Trophoblast cell (in vitro differentiated cells and primary cell): Measurements from ENCODE around the gene LIN28A.

Experiments
- DNase-seq, 2 donors: peaks; one replicate each; pipeline ENCODE4 v3.0.0-alpha.2; 2016
- H2AFZ ChIP-seq: 2 replicates; pipeline ENCODE4 v1.6.1; 2013; ENCODE audit warnings: low read length, moderate library complexity, mild to moderate bottlenecking; ENCODE audit not compliant: insufficient read depth, poor library complexity
- H2AK5ac ChIP-seq: 2 replicates; pipeline ENCODE4 v1.6.1; 2013; ENCODE audit warnings: mild to moderate bottlenecking, low read length
- H2BK120ac ChIP-seq: 2 replicates; pipeline ENCODE4 v1.6.1; 2013; ENCODE audit warnings: low read length, mild to moderate bottlenecking, moderate library complexity; ENCODE audit not compliant: insufficient read depth, poor library complexity
- H2BK12ac ChIP-seq: 2 replicates; pipeline ENCODE4 v1.6.1; 2013; ENCODE audit warnings: mild to moderate bottlenecking, low read length, moderate library complexity
- H2BK5ac ChIP-seq: 2 replicates; pipeline ENCODE4 v1.6.1; 2013; ENCODE audit warnings: low read length, low read depth, moderate library complexity, mild to moderate bottlenecking; ENCODE audit not compliant: poor library complexity
- H3K14ac ChIP-seq: 2 replicates; pipeline ENCODE4 v1.6.1; 2013; ENCODE audit warnings: mild to moderate bottlenecking, low read length
- H3K18ac ChIP-seq: 2 replicates; pipeline ENCODE4 v1.6.1; 2013; ENCODE audit warnings: mild to moderate bottlenecking, low read length
- H3K23ac ChIP-seq: 2 replicates; pipeline ENCODE4 v1.6.1; 2013; ENCODE audit warnings: low read length
- H3K27ac ChIP-seq: 2 replicates; pipeline ENCODE4 v1.5.1; 2013; ENCODE audit warnings: low read depth, mild to moderate bottlenecking, inconsistent platforms, low read length, moderate library complexity
- H3K27me3 ChIP-seq: 2 replicates; pipeline ENCODE4 v1.6.1; 2013; ENCODE audit warnings: inconsistent platforms, mild to moderate bottlenecking, low read length, moderate library complexity; ENCODE audit not compliant: insufficient read depth
- H3K36me3 ChIP-seq, 2 experiments: 1 replicate in 1 of 2; 2 replicates in 1 of 2; pipeline ENCODE4 v1.6.1; 2013; ENCODE audit warnings: low read length in 2 of 2, mild to moderate bottlenecking in 2 of 2, moderate library complexity in 1 of 2; ENCODE audit not compliant: insufficient read depth in 2 of 2, control insufficient read depth in 1 of 2
- H3K4ac ChIP-seq: 2 replicates; pipeline ENCODE4 v1.6.1; 2013; ENCODE audit warnings: low read depth, mild to moderate bottlenecking, low read length, moderate library complexity
- H3K4me1 ChIP-seq, 2 experiments: 1 replicate in 1 of 2; 2 replicates in 1 of 2; pipeline ENCODE4 v1.6.1; 2013; ENCODE audit warnings: low read length in 2 of 2, mild to moderate bottlenecking in 2 of 2, moderate library complexity in 1 of 2; ENCODE audit not compliant: insufficient read depth in 2 of 2, control insufficient read depth in 1 of 2
- H3K4me2 ChIP-seq: 2 replicates; pipeline ENCODE4 v1.6.1; 2013; ENCODE audit warnings: inconsistent platforms, mild to moderate bottlenecking, low read length, moderate library complexity
- H3K4me3 ChIP-seq: 2 replicates; pipeline ENCODE4 v1.5.1; 2013; ENCODE audit warnings: mild to moderate bottlenecking, low read depth, low read length, inconsistent platforms
- H3K79me1 ChIP-seq: one replicate; pipeline ENCODE4 v1.6.1; 2013; ENCODE audit warnings: low read length
- H3K79me2 ChIP-seq: 2 replicates; pipeline ENCODE4 v1.6.1; 2013; ENCODE audit warnings: low read length, mild to moderate bottlenecking; ENCODE audit not compliant: control insufficient read depth, insufficient read depth, poor library complexity
- H3K9ac ChIP-seq: 2 replicates; pipeline ENCODE4 v1.6.1; 2013; ENCODE audit warnings: mild to moderate bottlenecking, low read length
- H3K9me3 ChIP-seq: 2 replicates; pipeline ENCODE4 v1.6.1; 2013; ENCODE audit warnings: low read depth, mild to moderate bottlenecking, control low read depth, inconsistent platforms, low read length; ENCODE audit not compliant: insufficient read depth
- H4K12ac ChIP-seq: 2 replicates; pipeline ENCODE4 v1.6.1; 2013; ENCODE audit warnings: low read depth, mild to moderate bottlenecking, low read length, moderate library complexity
- H4K8ac ChIP-seq: 2 replicates; pipeline ENCODE4 v1.6.1; 2013; ENCODE audit warnings: low read depth, mild to moderate bottlenecking, low read length, moderate library complexity
- H4K91ac ChIP-seq: one replicate; pipeline ENCODE4 v1.6.1; 2013; ENCODE audit warnings: low read depth, mild to moderate bottlenecking, low read length, moderate library complexity
- WGBS: extraction: QIAGEN DNeasy Blood & Tissue Kit; methylation state at CpG from one replicate; pipeline ENCODE4 v1.1.7; 2013; ENCODE audit warnings: missing lambda C conversion rate; ENCODE audit not compliant: insufficient read length, insufficient coverage; ENCODE audit errors: extremely low coverage; 5-methylcytosine and 5-hydroxymethylcytosine counted together

Gene LIN28A

DNA sequence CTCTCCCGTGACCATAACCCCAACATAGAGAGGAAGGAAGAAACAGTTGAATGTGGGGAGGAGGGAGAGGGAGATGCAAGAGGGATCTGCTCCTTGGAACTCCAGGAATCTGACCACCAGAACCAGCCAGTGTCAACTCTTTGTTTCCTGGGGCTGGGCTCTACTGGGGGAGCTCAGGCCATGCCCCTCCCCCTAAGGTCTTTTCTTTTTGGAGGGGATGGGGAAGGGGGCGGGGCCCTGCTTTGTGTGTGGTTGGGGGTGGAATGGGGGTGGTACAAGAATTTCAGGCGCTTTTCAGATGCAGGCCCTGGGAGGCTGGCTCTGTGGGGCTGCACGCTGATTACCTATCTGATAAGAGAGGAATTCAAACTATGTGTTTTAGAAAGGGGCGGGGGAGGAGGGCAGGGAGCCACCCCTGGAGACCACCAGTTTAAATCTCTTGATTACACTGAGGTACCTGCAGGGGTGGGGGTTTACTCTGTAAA, 8.3 kb downstream of the LIN28A start:
- Histone ChIP-seq H3K4me3 (no peak overlapping the region), H3K79me2 (peaks cover 2% of the 10 kb centered on the region), H3K27ac (peak overlapping the region; percentile 98), H3K18ac (peak overlapping the region; percentile 4), H3K79me1 (peaks cover 13% of the 10 kb centered on the region), H3K9ac (no peak overlapping the region), H4K91ac (peak overlapping the region; percentile 91), H3K4ac (peak overlapping the region; percentile 65), H3K36me3 (no peaks in the 10 kb centered on the region), H4K12ac (peak overlapping the region; percentile 83), H2BK12ac (peak overlapping the region; percentile 95), H2BK5ac (peak overlapping the region; percentile 93), H3K23ac (no peak overlapping the region), H3K9me3 (no peaks in the 10 kb centered on the region), H3K27me3 (no peaks in the 10 kb centered on the region), H3K4me2 (peak overlapping the region; percentile 46), H3K14ac (no peak overlapping the region), H4K8ac (peak overlapping the region; percentile 73), H2AFZ (no peak overlapping the region), H3K4me1 (peaks cover 15 to 21% of the 10 kb centered on the region in 2 experiments), H2AK5ac (no peak overlapping the region), H2BK120ac (peak overlapping the region; percentile 48)
- WGBS: no CpG with 5 or more reads among the region's 5 CpGs
- DNase-seq: no peak

DNA sequence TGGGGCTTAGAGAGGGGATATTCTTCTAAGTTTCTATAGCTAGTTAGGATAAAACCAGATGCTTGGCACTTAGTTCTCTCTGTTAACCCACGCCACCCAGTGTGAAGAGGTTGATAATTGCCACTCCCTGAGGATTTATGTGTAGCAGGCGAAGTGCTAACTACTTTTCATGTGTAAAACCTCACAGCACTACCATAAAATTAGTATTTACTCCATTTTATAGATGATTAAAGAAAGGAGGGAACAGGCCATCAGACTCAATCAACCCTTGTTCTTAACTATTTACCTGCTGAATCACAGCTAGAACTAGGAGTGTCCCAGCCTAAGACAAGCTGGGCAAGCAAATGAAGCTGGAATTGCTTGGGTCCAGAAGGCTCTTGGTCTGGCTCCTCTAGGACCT, 8.9 kb downstream of the LIN28A start:
- Histone ChIP-seq H3K27ac (peak overlapping the region; percentile 37), H4K12ac (no peak overlapping the region), H3K14ac (no peak overlapping the region), H2BK120ac (peak overlapping the region; percentile 71), H3K4ac (peak overlapping the region; percentile 20), H4K91ac (peak overlapping the region; percentile 39), H3K9ac (no peak overlapping the region), H3K4me3 (no peak overlapping the region), H3K18ac (no peak overlapping the region), H2AK5ac (no peak overlapping the region), H3K79me1 (peaks cover 13% of the 10 kb centered on the region), H3K4me1 (peaks cover 15 to 21% of the 10 kb centered on the region in 2 experiments), H3K9me3 (no peaks in the 10 kb centered on the region), H2AFZ (no peak overlapping the region), H3K4me2 (peak overlapping the region; percentile 11), H3K27me3 (no peaks in the 10 kb centered on the region), H3K36me3 (no peaks in the 10 kb centered on the region), H2BK5ac (no peak overlapping the region), H2BK12ac (no peak overlapping the region), H4K8ac (no peak overlapping the region), H3K23ac (no peak overlapping the region), H3K79me2 (peaks cover 2% of the 10 kb centered on the region)
- DNase-seq: no peak
- no CpG with 5 or more reads among the region's 2 CpGs for WGBS

DNA sequence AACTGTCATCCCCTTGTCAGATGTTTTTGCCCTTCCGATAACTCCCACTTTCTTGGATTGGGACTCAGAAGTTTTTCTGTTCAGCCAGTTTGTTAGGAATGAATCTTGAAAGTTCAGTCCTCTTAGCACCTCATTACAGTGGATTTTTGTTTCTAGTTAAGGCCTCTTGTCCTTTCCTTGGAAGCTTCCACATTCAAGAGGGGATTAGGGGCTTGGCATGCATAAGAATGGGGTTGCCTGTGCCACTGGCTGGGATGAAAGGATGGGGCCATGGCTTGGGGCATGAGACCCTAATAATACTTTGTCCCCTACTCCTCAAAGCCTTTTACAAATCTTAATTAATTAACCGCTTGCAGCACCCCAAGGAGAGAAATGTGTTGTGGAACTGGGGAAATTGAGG, 19.1 kb downstream of the LIN28A start:
- Histone ChIP-seq H3K4me3 (no peak overlapping the region), H2BK5ac (no peak overlapping the region), H2AK5ac (no peak overlapping the region), H3K18ac (no peak overlapping the region), H4K8ac (no peak overlapping the region), H3K9me3 (no peaks in the 10 kb centered on the region), H2AFZ (no peak overlapping the region), H3K27ac (no peak overlapping the region), H3K9ac (no peak overlapping the region), H3K4me2 (no peak overlapping the region), H3K4ac (no peak overlapping the region), H3K79me1 (no peaks in the 10 kb centered on the region), H2BK12ac (no peak overlapping the region), H3K27me3 (no peaks in the 10 kb centered on the region), H3K4me1 (no peaks in the 10 kb centered on the region), H4K12ac (no peak overlapping the region), H3K36me3 (peaks cover 18 to 32% of the 10 kb centered on the region in 2 experiments), H3K14ac (no peak overlapping the region), H3K23ac (no peak overlapping the region), H3K79me2 (peaks cover 2% of the 10 kb centered on the region), H2BK120ac (no peak overlapping the region), H4K91ac (no peak overlapping the region)
- no peak for DNase-seq
- WGBS: no CpG with 5 or more reads among the region's 2 CpGs

DNA sequence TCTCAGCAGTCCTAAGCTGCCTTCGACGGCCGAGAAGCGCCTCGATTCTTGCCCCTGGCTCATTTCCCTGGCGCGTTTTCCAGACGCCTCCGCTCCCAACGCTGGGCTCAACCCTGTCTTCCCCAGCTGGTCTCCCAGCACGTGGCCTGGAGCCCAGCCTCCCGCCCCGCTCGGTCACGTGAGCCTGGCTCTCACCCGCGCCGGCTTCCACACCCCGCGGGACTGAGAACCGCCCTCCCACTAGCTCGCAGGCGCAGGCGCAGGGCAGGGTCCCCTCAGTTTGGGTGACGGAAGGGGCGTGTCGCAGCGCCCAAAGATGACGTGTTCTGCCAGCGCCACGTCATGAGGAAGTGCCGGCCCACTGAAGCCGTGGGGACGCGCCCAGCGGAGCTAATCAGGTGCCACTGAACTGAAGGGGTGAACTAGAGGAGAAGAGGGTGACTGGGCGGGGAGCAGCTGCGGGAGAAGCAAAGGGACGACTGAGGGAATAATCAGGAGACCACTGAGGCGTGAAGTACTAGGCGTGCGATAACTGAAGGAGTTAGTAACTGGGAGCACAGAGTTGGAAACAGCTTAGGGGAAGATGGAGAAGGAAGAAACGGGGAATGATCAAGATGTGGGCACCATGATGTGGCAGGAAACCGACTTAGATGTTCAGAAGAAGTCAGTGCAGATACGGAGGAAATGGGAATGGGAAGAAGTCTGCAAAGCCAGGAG, 21.5 kb downstream of the LIN28A start, which contains the start of gene DHDDS:
Gene DHDDS (plus strand): TSS at position 343 of the 717 bp plus-strand sequence. CDS start 625 bp downstream, outside the sequence.
- Histone ChIP-seq H4K91ac (peak within 1 kb of the TSS; percentile 36), H3K27ac (peak within 1 kb of the TSS; percentile 84), H4K12ac (peak within 1 kb of the TSS; percentile 50), H3K4ac (no peak within 1 kb of the TSS), H3K79me1 (no peaks in the 10 kb centered on the region), H2AFZ (peak within 1 kb of the TSS; percentile 51), H3K4me3 (peak within 1 kb of the TSS; percentile 83), H3K14ac (peak within 1 kb of the TSS; percentile 25), H2BK5ac (peak within 1 kb of the TSS; percentile 45), H3K27me3 (no peaks in the 10 kb centered on the region), H4K8ac (peak within 1 kb of the TSS; percentile 83), H3K36me3 (peaks cover 18 to 22% of the 10 kb centered on the region in 2 experiments), H3K79me2 (peaks cover 2% of the 10 kb centered on the region), H3K9ac (peak within 1 kb of the TSS; percentile 82), H2BK12ac (no peak within 1 kb of the TSS), H3K4me2 (peak within 1 kb of the TSS; percentile 93), H3K23ac (no peak within 1 kb of the TSS), H3K4me1 (no peaks in the 10 kb centered on the region), H3K9me3 (no peaks in the 10 kb centered on the region), H2AK5ac (no peak within 1 kb of the TSS), H2BK120ac (peak within 1 kb of the TSS; percentile 57), H3K18ac (peak within 1 kb of the TSS; percentile 55)
- DNase-seq: peak; percentile 99
- no CpG with 5 or more reads among the region's 45 CpGs for WGBS
